ENCODE measurements around the gene ZNF148.
A peak's percentile ranks its signal among the peaks of the same experiment; 100 is the strongest.
"Not testable (repeated sequence)": the region's sequence is repeated elsewhere in the genome, so short reads cannot be mapped to it uniquely, and the experiment has no call there.

The ZNF148 gene

GRCh38 chr3:125374996-125375941, at the start of gene ZNF148:
Gene ZNF148 (minus strand): TSS chr3:125375325. CDS start chr3:125313640, 61,685 bp downstream.
- peak; percentile 90 for DNase-seq (ENCODE audit: low spot score)

DNA sequence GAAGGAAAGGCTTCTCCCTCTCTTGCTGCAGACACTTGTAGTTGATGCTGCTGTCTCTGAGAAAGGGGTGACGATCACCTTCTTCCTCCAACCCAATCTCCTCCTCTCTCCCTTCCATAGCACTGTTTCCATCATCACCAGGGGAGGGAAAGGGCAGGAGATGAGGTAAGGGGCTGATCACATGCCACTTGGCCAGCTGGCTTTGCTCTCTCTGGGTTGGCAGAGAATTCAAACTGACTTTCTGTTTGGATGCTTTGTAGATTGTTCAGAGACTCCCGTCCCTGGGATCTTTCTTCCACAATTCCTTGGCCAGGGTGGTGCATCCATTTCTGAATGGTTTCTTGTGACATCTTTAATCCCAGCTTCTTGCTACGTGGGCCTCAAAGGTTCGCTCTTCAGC, 43.2 kb upstream of the ZNF148 start:
- DNase-seq (ENCODE audit: low spot score): no peak

- no peak for DNase-seq (ENCODE audit: low spot score)
Measured at GRCh38 chr3:125416235-125416634, 41.1 kb upstream of the ZNF148 start.

GRCh38 chr3:125414669-125415068, 39.5 kb upstream of the ZNF148 start:
- DNase-seq (ENCODE audit: low spot score): no peak

GRCh38 chr3:125410922-125411321, 35.8 kb upstream of the ZNF148 start:
- DNase-seq (ENCODE audit: low spot score): no peak

- no peak for DNase-seq (ENCODE audit: low spot score)
Measured at GRCh38 chr3:125406070-125406469, 30.9 kb upstream of the ZNF148 start.

DNA sequence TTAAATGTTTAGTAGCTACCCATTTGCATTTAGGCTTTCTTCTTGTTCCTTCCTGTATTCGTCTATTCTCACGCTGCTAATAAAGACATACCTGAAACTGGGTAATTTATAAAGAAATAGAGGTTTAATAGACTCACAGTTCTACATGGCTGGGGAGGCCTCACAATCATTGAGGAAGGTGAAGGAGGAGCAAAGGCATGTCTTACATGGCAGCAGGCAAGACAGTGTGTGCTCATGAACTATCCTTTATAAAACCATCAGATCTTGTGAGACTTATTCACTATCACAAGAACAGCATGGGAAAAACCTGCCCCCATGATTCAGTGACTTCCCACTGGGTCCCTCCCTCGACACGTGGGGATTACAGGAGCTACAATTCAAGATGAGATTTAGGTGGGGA, 30.4 kb upstream of the ZNF148 start:
- not testable (repeated sequence) for DNase-seq (ENCODE audit: low spot score)

GRCh38 chr3:125403789-125404188, 28.7 kb upstream of the ZNF148 start:
- DNase-seq (ENCODE audit: low spot score): no peak

- no peak for DNase-seq (ENCODE audit: low spot score)
Measured at GRCh38 chr3:125402639-125403038, 27.5 kb upstream of the ZNF148 start.

DNA sequence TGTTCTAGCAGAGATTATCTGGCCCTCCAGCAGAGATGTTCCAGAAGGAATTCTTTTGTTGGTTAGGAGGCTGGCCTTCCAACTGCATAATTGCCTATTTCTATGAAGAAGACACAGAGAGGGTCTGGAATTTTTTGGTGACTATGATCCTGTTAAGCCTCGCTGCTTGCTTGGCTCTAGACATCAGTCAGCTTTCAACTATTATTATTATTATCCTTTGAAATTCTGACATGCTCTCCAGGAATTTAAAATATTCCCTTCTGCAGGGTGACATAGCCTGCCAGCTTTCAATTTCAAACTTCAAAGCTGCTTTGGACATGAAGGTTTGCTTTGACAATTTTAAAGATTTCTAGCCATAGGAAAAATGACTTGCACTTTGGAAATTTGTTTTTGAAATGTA, 26.3 kb upstream of the ZNF148 start:
- no peak for DNase-seq (ENCODE audit: low spot score)

- peak; percentile 18 for DNase-seq (ENCODE audit: low spot score)
Measured at GRCh38 chr3:125398952-125399351, 23.8 kb upstream of the ZNF148 start.

DNA sequence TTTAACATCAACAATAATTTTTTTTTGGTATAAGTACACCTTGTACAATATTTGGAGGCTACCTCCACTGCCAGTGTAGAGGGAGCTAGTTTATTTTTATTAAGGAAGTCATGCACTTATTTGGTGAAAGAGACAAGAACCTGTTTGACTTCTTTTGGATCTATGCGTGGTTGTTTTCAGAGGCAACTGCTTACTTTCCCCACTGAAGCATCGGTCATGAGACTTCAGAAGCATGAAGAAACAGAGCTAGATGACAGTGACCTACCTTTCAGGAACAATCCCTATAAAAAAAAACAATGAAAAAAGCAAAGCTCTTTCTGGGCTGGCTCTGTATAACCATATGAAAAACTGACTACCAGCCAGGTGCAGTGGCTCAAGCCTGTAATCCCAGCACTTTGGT, 20.0 kb upstream of the ZNF148 start:
- no peak for DNase-seq (ENCODE audit: low spot score)

- no peak for DNase-seq (ENCODE audit: low spot score)
Measured at GRCh38 chr3:125394406-125394805, 19.3 kb upstream of the ZNF148 start.

DNA sequence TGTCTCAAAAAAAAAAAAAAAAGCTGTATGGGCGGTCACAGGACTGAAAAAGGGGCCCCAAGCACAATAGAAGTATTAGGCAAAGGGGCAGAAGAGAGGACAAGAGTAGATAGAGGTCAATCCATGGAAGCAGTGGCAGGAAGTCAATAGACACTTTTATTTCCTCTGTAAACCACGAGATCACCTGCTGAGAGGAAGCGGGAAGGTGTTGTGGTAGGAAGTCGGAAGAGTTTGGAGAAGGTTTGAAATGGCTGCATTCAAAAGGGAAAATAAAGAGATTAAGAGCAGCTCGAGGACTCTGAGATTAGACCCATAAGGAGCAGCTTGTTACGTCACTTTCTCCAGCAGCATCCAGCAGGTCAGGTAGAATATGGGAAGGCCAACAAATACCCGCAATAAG, 14.2 kb upstream of the ZNF148 start:
- DNase-seq (ENCODE audit: low spot score): no peak

GRCh38 chr3:125388369-125388768, 13.2 kb upstream of the ZNF148 start:
- not testable (repeated sequence) for DNase-seq (ENCODE audit: low spot score)

GRCh38 chr3:125386811-125387210, 11.7 kb upstream of the ZNF148 start:
- DNase-seq (ENCODE audit: low spot score): no peak

DNA sequence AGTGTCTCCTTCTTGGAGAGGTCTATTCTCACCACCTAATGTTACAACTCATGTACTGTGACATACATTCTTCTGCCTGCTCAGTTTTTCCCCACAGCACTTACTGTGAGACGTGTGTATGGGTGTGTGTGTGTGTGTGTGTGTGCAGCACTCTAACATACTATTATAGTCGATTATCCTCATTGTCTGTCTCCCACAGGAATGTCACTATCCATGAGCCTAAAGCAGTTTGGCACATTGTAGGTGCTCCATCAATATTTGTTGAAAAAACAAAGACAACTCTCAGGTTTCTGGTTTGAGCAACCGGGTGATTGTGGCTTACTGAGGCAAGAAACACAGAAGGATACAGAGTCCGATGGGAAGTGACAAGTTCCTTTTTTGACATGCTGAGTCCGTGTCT, 8.6 kb upstream of the ZNF148 start:
- DNase-seq (ENCODE audit: low spot score): no peak

- DNase-seq (ENCODE audit: low spot score): no peak
Measured at GRCh38 chr3:125382298-125382697, 7.2 kb upstream of the ZNF148 start.

DNA sequence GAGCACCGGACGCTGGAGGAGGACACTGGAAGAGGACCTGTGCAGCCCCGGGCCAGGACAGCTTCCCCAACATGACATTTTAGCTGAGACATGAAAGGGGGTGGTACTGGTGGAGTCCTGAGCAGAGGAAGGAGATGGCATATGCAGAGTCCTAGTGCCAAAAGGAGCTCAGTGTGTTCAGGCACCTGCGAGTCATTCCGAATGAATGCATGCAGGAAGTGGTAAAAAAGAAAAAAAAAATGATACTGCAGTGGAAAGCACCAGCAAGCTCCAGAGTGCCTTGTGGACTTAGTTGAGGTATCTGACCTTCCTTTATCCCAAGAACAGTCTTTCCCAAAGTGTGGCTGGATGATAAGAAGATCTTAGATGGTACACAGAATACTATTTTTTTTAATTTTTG, 6.6 kb upstream of the ZNF148 start:
- no peak for DNase-seq (ENCODE audit: low spot score)

- DNase-seq (ENCODE audit: low spot score): no peak
Measured at GRCh38 chr3:125381314-125381713, 6.2 kb upstream of the ZNF148 start.

GRCh38 chr3:125379483-125379882, 4.4 kb upstream of the ZNF148 start:
- no peak for DNase-seq (ENCODE audit: low spot score)

- no peak for DNase-seq (ENCODE audit: low spot score)
Measured at GRCh38 chr3:125378762-125379161, 3.6 kb upstream of the ZNF148 start.

- peak; percentile 32 for DNase-seq (ENCODE audit: low spot score)
Measured at GRCh38 chr3:125375950-125376679, 990 bp upstream of the ZNF148 start.

Measured in hematopoietic multipotent progenitor cell treated with erythropoietin and hydrocortisone succinate and interleukin-3 and kit ligand, for 15 days (in vitro differentiated cells).